Testis (tissue), 3 donors: ENCODE data around the gene RAB1A. TPM values are rescaled to one million over a fixed set of nuclear protein-coding genes. Genes with fewer than 3 reads are reported as not detected.

Experiments used
- DNase-seq: peaks from one replicate; pipeline ENCODE4 v3.0.0-alpha.2; 2019
- H3K27ac ChIP-seq, 2 donors: fragments of 200-600 bp; sonication (generic); one replicate each; pipeline ENCODE4 v1.5.1; 2019
- H3K27me3 ChIP-seq: fragments of 200-600 bp; sonication (generic); one replicate; pipeline ENCODE4 v1.5.1; 2019
- H3K36me3 ChIP-seq: fragments of 200-600 bp; sonication (generic); one replicate; pipeline ENCODE4 v1.5.1; 2017; ENCODE audit warnings: low read depth; ENCODE audit errors: missing control alignments
- H3K4me1 ChIP-seq: fragments of 200-600 bp; sonication (generic); one replicate; pipeline ENCODE4 v1.5.1; 2019
- H3K4me3 ChIP-seq, 2 donors: fragments of 200-600 bp; sonication (generic); one replicate each; pipeline ENCODE4 v1.5.1; 2017 to 2019
- H3K9me3 ChIP-seq: fragments of 200-600 bp; sonication (generic); one replicate; pipeline ENCODE4 v1.5.1; 2017
- POLR2A ChIP-seq: fragments of 450-650 bp; IDR thresholded peaks from one replicate; pipeline ENCODE4 v1.6.1; 2017; ENCODE audit warnings: antibody characterized with exemption, mild to moderate bottlenecking, moderate library complexity
- WGBS, 2 donors: methylation state at CpG; one replicate each; pipeline ENCODE4 v1.1.5; 2018; 5-methylcytosine and 5-hydroxymethylcytosine counted together
- intact Hi-C: fragments of 100-400 bp; cut with DNase I; formaldehyde crosslinking; loops from one replicate; pipeline ENCODE4 v1.15.1; 2023; ENCODE audit warnings: low total_unique reads
- polyA plus RNA-seq: library from polyadenylated mRNA; stranded (reverse); fragments of 350-450 nt; fragmentation: Illumina TruSeq; extraction: RNeasy Lipid Tissue Mini Kit (QIAGEN cat#74804); gene quantifications from one replicate; pipeline ENCODE4 v1.2.3, GENCODE V29; 2014; ENCODE audit warnings: low read depth, low replicate concordance; ENCODE audit not compliant: insufficient read depth
- total RNA-seq, 2 donors: library from RNA; depleted of rRNA; stranded (reverse); fragments of >200 nt; gene quantifications; one replicate each; pipeline ENCODE4 v1.2.3, GENCODE V29; 2016
- TF ChIP-seq, protein P1 (sequence below), 3 experiments: fragments of 450-650 bp in 2 of 3; fragments of 200-600 bp in 1 of 3; sonication (generic) in 1 of 3; IDR thresholded peaks; one replicate each; pipeline ENCODE4 v1.5.1; 2016 to 2019; ENCODE audit warnings: antibody characterized with exemption in 3 of 3, mild to moderate bottlenecking in 2 of 3, moderate library complexity in 1 of 3

Gene RAB1A
- total and polyA plus RNA-seq, 3 donors from 2014 or later, result 82.0 to 154 (median 113) TPM

DNA sequence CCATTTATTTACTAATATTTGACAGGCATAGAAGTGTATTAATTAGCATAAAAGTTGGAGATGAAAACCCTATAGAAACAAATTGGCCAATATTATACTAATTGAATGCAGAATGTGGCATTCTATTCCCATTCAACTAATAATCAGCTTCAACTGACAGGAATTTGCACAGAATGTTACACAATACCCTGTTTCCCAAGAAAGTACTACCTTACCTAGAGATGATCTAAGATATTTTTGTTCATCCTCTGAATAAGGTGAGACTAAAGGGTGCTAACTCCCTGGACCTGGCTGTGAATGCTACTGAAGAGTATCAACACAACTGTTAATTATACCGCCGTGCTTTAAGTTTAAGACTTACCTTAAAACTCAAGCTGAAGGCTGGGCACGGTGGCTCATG is 44.8 kb downstream of the RAB1A start:
- no peak overlapping the region for H3K4me3 ChIP-seq
- no peaks in the 10 kb centered on the region for H3K36me3 ChIP-seq
- no peaks in the 10 kb centered on the region for H3K27me3 ChIP-seq
- peaks cover 7% of the 10 kb centered on the region for H3K4me1 ChIP-seq
- H3K27ac ChIP-seq, result no peak overlapping the region
- DNase-seq, result no peak
- TF ChIP-seq, protein P1, sequence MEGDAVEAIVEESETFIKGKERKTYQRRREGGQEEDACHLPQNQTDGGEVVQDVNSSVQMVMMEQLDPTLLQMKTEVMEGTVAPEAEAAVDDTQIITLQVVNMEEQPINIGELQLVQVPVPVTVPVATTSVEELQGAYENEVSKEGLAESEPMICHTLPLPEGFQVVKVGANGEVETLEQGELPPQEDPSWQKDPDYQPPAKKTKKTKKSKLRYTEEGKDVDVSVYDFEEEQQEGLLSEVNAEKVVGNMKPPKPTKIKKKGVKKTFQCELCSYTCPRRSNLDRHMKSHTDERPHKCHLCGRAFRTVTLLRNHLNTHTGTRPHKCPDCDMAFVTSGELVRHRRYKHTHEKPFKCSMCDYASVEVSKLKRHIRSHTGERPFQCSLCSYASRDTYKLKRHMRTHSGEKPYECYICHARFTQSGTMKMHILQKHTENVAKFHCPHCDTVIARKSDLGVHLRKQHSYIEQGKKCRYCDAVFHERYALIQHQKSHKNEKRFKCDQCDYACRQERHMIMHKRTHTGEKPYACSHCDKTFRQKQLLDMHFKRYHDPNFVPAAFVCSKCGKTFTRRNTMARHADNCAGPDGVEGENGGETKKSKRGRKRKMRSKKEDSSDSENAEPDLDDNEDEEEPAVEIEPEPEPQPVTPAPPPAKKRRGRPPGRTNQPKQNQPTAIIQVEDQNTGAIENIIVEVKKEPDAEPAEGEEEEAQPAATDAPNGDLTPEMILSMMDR (IDR thresholded peaks at IDR 0.05), result no peak
- no peak for TF ChIP-seq POLR2A
- intact Hi-C loops, result no loop called here
- no peaks in the 10 kb centered on the region for H3K9me3 ChIP-seq
- 93 to 95% methylated on average over 3 of the region's 3 CpGs for WGBS, 2 donors

DNA sequence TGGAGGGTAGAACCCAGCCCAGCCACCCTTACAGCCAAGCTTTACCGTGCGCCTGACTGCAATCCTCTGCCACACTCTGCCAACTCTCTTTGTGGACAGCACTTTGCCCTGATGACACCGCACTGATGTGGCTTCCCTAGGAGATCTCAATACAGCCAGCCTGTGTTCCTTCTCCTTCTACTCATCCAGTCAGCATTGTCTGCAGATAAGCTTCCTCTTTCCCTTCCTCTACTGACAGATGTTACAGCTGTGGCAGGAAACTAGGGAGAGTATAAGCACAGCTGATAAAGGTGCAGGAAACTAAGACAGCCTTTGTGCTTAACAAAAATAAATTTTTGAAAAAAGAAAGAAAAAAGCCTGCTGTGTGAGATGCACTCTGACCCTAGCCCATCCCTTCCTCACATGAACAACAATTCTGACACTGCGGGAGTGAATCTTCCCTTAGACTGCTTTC is 48.6 kb downstream of the RAB1A start:
- DNase-seq, result no peak
- intact Hi-C loops, result no loop called here
- WGBS, 2 donors, result 70 to 73% methylated on average over 4 of the region's 4 CpGs
- H3K27me3 ChIP-seq, result no peaks in the 10 kb centered on the region
- no peak for TF ChIP-seq POLR2A
- TF ChIP-seq, protein P1 (IDR thresholded peaks at IDR 0.05), result no peak
- H3K4me3 ChIP-seq, result no peak overlapping the region
- H3K27ac ChIP-seq, result peak overlapping the region in 1 of 2 donors; percentile 53
- no peaks in the 10 kb centered on the region for H3K9me3 ChIP-seq
- no peaks in the 10 kb centered on the region for H3K36me3 ChIP-seq
- H3K4me1 ChIP-seq, result peaks cover 1% of the 10 kb centered on the region

DNA sequence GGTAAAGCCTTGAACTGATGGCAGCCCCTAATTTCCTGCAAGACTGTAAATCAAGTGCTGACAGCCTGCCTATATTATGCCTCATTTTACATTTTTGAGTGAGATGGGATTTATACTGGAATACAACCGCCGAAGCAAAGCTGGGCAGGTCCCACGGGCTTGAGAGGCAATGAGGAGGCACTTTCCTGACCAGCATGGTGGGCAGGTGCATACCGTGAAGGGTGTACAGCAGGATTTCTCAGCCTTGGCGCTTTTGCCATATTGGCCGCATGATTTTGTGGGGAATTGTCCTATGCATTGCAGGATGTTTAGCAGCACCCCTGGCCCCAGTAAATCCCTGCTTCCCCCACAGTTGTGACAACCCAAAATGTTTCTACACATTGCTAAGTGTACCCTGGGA is 50.9 kb downstream of the RAB1A start:
- intact Hi-C loops, result no loop called here
- 93 to 100% methylated on average over 4 to 6 of the region's 6 CpGs for WGBS, 2 donors
- H3K36me3 ChIP-seq, result no peaks in the 10 kb centered on the region

DNA sequence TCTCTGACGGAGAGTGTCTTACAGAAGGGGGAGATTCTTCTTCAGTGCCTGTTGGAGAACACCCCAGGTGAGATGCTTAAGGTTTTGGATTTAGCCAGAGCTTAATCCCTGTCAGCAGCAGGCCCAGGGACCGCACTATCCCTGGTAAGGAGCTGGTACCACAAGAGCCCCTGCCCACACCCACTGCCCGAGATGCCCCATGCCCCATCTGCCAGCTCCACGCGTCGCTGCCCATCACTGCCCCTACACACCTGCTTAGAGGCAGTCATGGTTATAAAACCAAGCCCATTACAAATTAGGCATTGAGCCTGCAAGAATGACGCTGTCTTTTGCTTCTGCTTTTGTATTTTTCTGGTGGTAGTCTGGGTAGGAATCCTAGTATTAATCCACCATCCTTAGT is 52.0 kb downstream of the RAB1A start:
- intact Hi-C loops, result no loop called here
- no peaks in the 10 kb centered on the region for H3K9me3 ChIP-seq
- H3K36me3 ChIP-seq, result no peaks in the 10 kb centered on the region
- no peak for TF ChIP-seq POLR2A
- TF ChIP-seq, protein P1 (IDR thresholded peaks at IDR 0.05), result no peak
- H3K27me3 ChIP-seq, result no peaks in the 10 kb centered on the region
- DNase-seq, result no peak
- no peak overlapping the region for H3K27ac ChIP-seq
- 90 to 96% methylated on average over 2 to 7 of the region's 7 CpGs for WGBS, 2 donors
- no peak overlapping the region for H3K4me3 ChIP-seq
- H3K4me1 ChIP-seq, result peaks cover 7% of the 10 kb centered on the region

More for the DNA sequence above, 50.9 kb downstream of the RAB1A start:
- Histone ChIP-seq H3K4me3 (no peak overlapping the region), H3K27ac (no peak overlapping the region), H3K4me1 (peaks cover 7% of the 10 kb centered on the region), H3K9me3 (no peaks in the 10 kb centered on the region), H3K27me3 (no peaks in the 10 kb centered on the region)
- TF ChIP-seq, protein P1 (IDR thresholded peaks at IDR 0.05), result no peak
- TF ChIP-seq POLR2A, result no peak
- no peak for DNase-seq

DNA sequence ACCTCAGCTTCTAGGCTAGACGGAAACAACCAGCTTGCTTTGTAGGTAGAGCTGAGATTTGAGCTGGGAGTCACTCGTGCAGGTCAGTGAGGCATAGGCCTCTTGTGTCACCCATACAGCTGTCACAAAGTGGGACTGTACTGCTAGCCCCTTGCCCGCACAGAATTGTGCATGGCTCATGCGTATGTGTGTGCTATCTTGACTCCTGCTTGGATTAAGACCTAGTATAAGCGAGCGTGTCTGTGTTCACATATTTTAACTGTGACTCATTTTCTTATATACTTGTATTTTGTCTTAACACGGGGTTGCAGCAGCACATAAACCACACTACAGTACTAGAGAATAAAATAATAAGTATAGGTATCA is 53.6 kb downstream of the RAB1A start:
- DNase-seq, result no peak
- H3K4me1 ChIP-seq, result peaks cover 9% of the 10 kb centered on the region

More for the DNA sequence above, 53.6 kb downstream of the RAB1A start:
- 73 to 75% methylated on average over 7 of the region's 7 CpGs for WGBS, 2 donors
- Histone ChIP-seq H3K4me3 (no peak overlapping the region), H3K27me3 (no peaks in the 10 kb centered on the region), H3K9me3 (no peaks in the 10 kb centered on the region), H3K27ac (no peak overlapping the region), H3K36me3 (no peaks in the 10 kb centered on the region)
- TF ChIP-seq, protein P1 (IDR thresholded peaks at IDR 0.05), result no peak
- no peak for TF ChIP-seq POLR2A
- intact Hi-C loops, result no loop called here
